GM12864 (cell line): ENCODE measurements around the gene INPP4B.

Experiments
- DNase-seq: peaks from one replicate; pipeline ENCODE4 v3.0.0-alpha.2; 2011; ENCODE audit warnings: low read depth
- H3K4me3 ChIP-seq: 2 replicates; pipeline ENCODE4 v1.5.1; 2011; ENCODE audit warnings: mild to moderate bottlenecking, low read depth, low read length, control low read depth
- CTCF ChIP-seq: IDR thresholded peaks from 2 replicates; pipeline ENCODE4 v1.5.1; 2011; ENCODE audit warnings: low read depth, mild to moderate bottlenecking, moderate library complexity, low read length, control low read depth, inconsistent platforms; ENCODE audit errors: missing control alignments

Gene INPP4B

GRCh38 chr4:142846108-142846728, at the start of gene INPP4B:
TSS of gene INPP4B (minus strand) at chr4:142846301.
- TF ChIP-seq CTCF, result no peak
- no peak for DNase-seq
- peak within 1 kb of the TSS; percentile 34 for H3K4me3 ChIP-seq

- DNase-seq, result no peak
- TF ChIP-seq CTCF, result no peak
- H3K4me3 ChIP-seq, result no peak overlapping the region
Measured at GRCh38 chr4:142893012-142893411, 46.9 kb upstream of the INPP4B start.

GRCh38 chr4:142886566-142886965, 40.5 kb upstream of the INPP4B start:
- H3K4me3 ChIP-seq, result no peak overlapping the region
- no peak for TF ChIP-seq CTCF
- no peak for DNase-seq

GRCh38 chr4:142883040-142883832, 37.1 kb upstream of the INPP4B start:
- TF ChIP-seq CTCF, result peak; percentile 17
- no peak for DNase-seq
- no peak overlapping the region for H3K4me3 ChIP-seq

- TF ChIP-seq CTCF, result no peak
- no peak for DNase-seq
- no peak overlapping the region for H3K4me3 ChIP-seq
Measured at GRCh38 chr4:142882159-142882558, 36.1 kb upstream of the INPP4B start.

- no peak overlapping the region for H3K4me3 ChIP-seq
- no peak for TF ChIP-seq CTCF
- no peak for DNase-seq
Measured at GRCh38 chr4:142881331-142881730, 35.2 kb upstream of the INPP4B start.
